SIG-M5 (cell line): Measurements from ENCODE around the gene B3GNT7.
"Not testable (repeated sequence)": the region's sequence is repeated elsewhere in the genome, so short reads cannot be mapped to it uniquely, and the experiment has no call there.

ENCODE experiments used
- DNase-seq: peaks from one replicate; lab custom pipeline; 2025; lab: John Stamatoyannopoulos, UW

The B3GNT7 gene

GRCh38 chr2:231429152-231429551 lies 33.6 kb downstream of the B3GNT7 start:
- DNase-seq = no peak

- no peak for DNase-seq
These were observed 34.4 kb downstream of the B3GNT7 start for GRCh38 chr2:231429901-231430300.

DNA sequence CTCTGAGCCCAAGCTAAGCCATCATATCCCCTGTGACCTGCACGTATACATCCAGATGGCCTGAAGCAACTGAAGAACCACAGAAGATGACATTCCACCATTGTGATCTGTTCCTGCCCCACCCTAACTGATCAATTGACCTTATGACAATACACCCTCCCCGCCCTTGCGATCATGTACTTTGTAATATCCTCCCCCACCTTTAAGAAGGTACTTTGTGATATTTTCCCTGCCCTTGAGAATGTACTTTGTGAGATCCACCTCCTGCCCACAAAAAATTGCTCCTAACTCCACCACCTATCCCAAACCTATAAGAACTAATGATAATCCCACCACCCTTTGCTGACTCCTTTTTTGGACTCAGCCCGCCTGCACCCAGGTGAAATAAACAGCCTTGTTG lies 34.9 kb downstream of the B3GNT7 start:
- DNase-seq = not testable (repeated sequence)

DNA sequence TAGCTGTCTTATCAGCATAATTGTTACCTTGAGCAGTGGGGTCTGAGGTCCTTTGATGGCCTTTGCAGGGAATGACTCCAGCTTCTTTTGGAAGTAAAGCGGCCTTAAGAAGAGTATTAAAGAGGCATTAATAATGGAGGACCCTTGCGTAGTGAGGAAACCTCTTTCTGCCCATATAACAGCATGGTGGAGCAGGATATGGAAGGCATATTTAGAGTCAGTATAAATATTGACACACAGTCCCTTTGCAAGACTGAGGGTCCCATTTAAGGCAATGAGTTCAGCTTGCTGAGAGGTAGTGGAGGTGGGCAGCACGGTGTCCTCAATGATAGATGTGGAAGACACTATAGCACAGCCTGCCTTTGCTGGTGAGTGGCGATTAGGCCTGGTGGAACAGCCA lies 36.1 kb downstream of the B3GNT7 start:
- no peak for DNase-seq

- DNase-seq = no peak
These were observed 38.5 kb downstream of the B3GNT7 start for GRCh38 chr2:231433990-231434389.

GRCh38 chr2:231436957-231437356 lies 41.4 kb downstream of the B3GNT7 start:
- no peak for DNase-seq

GRCh38 chr2:231449503-231450054 lies 54.1 kb downstream of the B3GNT7 start:
- DNase-seq = no peak

DNA sequence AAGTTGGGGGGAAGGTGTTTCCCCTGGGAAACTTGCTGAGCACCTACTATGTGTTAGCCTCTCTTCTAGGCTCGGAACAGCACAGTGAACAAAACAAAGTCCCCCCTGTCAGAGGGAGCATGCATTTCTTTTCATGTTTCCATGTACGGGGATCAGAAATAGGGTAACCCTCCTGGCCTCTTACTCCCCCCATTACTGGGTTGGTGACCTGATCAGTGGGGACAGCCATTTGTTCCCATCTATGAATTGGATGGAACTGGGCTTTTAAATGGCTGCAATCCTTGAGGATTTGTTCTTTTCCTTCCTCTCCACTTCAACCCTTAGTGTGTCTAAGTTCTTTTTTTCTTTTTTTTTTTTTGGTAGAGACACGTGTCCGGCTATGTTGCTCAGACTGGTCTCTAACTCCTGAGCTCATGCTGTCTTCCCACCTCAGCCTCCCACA lies 55.1 kb downstream of the B3GNT7 start:
- no peak for DNase-seq
